ENCODE data around the gene ACHE. TPM values are rescaled to one million over a fixed set of nuclear protein-coding genes. Genes with fewer than 3 reads are reported as not detected.

ACHE gene
- total and polyA plus RNA-seq, 11 donors, result 0.44 to 2.1 (median 0.75) TPM

- intact Hi-C loops (cut with DNase I), result loop anchor here (2.0 to 10.0 kb wide), 9 partner anchors 161 to 399 kb away; no protein-coding TSS in a partner anchor
- peak in 2 of 4 donors; percentile 25 to 39 for ATAC-seq
- DNase-seq, result peak in 2 of 5 donors; percentile 61 to 76
- Histone ChIP-seq H3K36me3 (no peaks in the 10 kb centered on the region), H3K9me3 (no peaks in the 10 kb centered on the region), H3K4me3 (peak overlapping the region; percentile 3 to 61 (median 53)), H3K4me1 (peaks cover 2 to 32% (median 17%) of the 10 kb centered on the region in 12 donors), H3K27me3 (peaks cover 21 to 68% (median 41%) of the 10 kb centered on the region in 9 donors), H3K27ac (peak overlapping the region in 4 of 12 donors; percentile 8 to 54 (median 50))
- no peak for TF ChIP-seq POLR2A (IDR thresholded peaks at IDR 0.05)
- TF ChIP-seq, protein P1, sequence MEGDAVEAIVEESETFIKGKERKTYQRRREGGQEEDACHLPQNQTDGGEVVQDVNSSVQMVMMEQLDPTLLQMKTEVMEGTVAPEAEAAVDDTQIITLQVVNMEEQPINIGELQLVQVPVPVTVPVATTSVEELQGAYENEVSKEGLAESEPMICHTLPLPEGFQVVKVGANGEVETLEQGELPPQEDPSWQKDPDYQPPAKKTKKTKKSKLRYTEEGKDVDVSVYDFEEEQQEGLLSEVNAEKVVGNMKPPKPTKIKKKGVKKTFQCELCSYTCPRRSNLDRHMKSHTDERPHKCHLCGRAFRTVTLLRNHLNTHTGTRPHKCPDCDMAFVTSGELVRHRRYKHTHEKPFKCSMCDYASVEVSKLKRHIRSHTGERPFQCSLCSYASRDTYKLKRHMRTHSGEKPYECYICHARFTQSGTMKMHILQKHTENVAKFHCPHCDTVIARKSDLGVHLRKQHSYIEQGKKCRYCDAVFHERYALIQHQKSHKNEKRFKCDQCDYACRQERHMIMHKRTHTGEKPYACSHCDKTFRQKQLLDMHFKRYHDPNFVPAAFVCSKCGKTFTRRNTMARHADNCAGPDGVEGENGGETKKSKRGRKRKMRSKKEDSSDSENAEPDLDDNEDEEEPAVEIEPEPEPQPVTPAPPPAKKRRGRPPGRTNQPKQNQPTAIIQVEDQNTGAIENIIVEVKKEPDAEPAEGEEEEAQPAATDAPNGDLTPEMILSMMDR (IDR thresholded peaks at IDR 0.05), result no peak
- 4 to 8% (median 5%) methylated on average over 24 to 53 of the region's 54 CpGs for WGBS, 4 donors
Measured at GRCh38 chr7:100895956-100896731, 456 bp upstream of the ACHE start.

DNA sequence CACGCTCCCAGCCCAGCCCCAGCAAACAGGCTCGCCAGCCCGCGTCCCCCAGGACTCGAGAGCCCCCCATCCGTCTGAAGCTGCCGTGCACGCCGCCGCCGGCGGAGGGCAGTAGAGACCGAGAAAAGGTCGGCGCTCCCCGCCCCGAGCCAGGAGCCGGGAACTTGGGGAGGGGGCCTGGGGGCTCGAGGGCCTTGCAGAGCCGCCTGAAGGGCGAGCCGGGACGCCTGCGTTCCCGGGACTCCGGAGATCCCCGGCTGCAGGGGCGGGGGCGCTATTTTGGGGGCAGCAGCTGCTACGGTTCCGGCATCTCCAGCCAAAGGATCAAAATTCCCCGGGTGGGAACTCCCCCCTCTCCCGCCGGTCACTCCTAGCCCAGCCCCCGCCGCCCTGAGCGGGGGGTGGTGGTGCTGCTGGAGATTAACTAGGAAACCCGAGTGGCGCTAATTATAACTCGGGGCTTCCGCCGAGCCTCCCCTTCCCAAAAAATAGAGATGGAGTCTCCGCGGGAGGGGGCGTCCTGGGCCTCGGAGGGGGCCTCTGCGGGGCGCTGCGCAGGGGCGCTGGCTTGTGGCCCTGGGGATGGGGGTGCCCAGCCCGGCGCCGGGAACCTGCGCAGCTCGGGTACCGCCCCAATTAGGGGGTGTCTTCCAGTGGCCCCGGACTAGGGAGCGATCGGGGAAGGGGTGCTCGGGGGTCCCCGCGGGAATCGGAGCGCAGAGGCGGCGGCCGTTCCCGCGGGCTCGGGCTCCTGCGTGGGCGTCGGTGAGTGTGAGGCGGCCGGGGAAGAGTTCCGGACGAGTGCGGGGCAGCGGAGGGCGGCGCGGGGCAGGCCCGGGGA is 608 bp downstream of the ACHE start:
- intact Hi-C loops (cut with DNase I), result loop anchor here in 9 of 10 donors (1.0 to 10.0 kb wide), 9 partner anchors 162 to 400 kb away; no protein-coding TSS in a partner anchor
- no peaks in the 10 kb centered on the region for H3K9me3 ChIP-seq
- TF ChIP-seq, protein P1 (IDR thresholded peaks at IDR 0.05), result peak; percentile 67 to 83 (median 77)
- TF ChIP-seq POLR2A (IDR thresholded peaks at IDR 0.05), result no peak
- H3K27me3 ChIP-seq, result peaks cover 21 to 73% (median 39%) of the 10 kb centered on the region in 9 donors
- H3K27ac ChIP-seq, result peak overlapping the region in 6 of 12 donors; percentile 8 to 63 (median 38)
- H3K4me3 ChIP-seq, result peak overlapping the region; percentile 34 to 61 (median 53)
- no peaks in the 10 kb centered on the region for H3K36me3 ChIP-seq
- DNase-seq, result peak in 3 of 5 donors; percentile 54 to 82 (median 59)
- peak in 1 of 4 donors; percentile 1 for ATAC-seq
- peaks cover 2 to 43% (median 26%) of the 10 kb centered on the region in 12 donors for H3K4me1 ChIP-seq
- WGBS, 4 donors, result 0 to 2% (median 1%) methylated on average over 23 to 83 of the region's 83 CpGs

DNA sequence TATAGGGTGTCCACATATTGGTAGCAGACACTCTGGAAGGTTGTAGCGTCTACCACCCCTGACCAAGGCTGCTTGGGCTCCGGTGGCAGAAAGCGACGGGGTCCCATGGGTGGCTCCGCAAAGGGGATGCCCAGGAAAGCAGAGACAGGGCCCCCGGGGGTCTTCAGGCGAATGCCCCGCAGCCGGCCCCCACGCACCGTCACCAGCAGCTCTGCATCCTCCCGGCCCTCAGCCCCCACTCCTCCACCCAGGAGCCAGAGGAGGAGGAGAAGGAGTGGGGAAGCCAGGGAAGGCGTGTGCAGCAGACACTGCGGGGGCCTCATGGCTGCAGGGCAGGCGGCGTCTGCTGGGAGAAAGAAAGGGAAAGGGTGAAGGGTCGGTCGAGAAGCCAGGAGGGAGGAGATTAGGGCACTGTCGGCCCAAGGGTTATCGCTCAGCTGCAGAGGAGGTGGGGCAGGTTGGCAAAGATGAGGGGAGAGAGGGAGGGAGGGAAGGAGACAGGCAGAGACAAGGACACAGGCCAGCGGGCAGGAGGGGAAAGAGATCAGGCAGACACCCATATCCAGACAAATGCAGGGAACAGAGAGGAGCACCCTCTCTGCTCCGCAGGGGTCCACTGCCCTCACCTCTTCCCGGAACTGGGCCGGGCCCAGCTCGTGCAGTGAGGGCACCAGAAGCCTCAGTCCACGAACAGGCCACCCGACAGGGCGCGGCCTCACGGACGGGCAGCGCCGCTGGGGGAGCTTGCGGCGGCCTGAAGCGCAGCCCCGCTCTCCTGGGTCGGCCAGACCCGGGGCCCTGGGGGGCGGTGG is 1.6 kb downstream of the ACHE start:
- H3K27ac ChIP-seq, result peak overlapping the region in 2 of 12 donors; percentile 22 to 54
- TF ChIP-seq, protein P1 (IDR thresholded peaks at IDR 0.05), result no peak
- no peak for TF ChIP-seq POLR2A (IDR thresholded peaks at IDR 0.05)
- peak overlapping the region in 9 of 12 donors; percentile 46 to 61 (median 56) for H3K4me3 ChIP-seq
- no peaks in the 10 kb centered on the region for H3K36me3 ChIP-seq
- H3K4me1 ChIP-seq, result peaks cover 2 to 48% (median 29%) of the 10 kb centered on the region in 12 donors
- H3K27me3 ChIP-seq, result peaks cover 21 to 70% (median 37%) of the 10 kb centered on the region in 9 donors
- ATAC-seq (no peak), DNase-seq (no peak)
- no peaks in the 10 kb centered on the region for H3K9me3 ChIP-seq
- 42 to 53% (median 45%) methylated on average over 32 to 40 of the region's 40 CpGs for WGBS, 4 donors
- intact Hi-C loops (cut with DNase I), result loop anchor here in 5 of 10 donors (1.0 to 10.0 kb wide), 8 partner anchors 165 to 401 kb away; no protein-coding TSS in a partner anchor
